Stimulated activated CD4-positive, alpha-beta T cell treated with anti-CD3 and anti-CD28 coated beads, Interleukin-1b, Interleukin-23, amount 100 ng/mL, for 48 hours (primary cell): ENCODE measurements around the gene THAP4.
"Not testable (repeated sequence)": the region's sequence is repeated elsewhere in the genome, so short reads cannot be mapped to it uniquely, and the experiment has no call there.

Experiments used
- DNase-seq: peaks from one replicate; pipeline ENCODE4 v3.0.0-alpha.2; 2020

THAP4 gene

GRCh38 chr2:241662731-241663130 lies 25.8 kb upstream of the THAP4 start:
- not testable (repeated sequence) for DNase-seq

GRCh38 chr2:241660593-241661213 lies 23.7 kb upstream of the THAP4 start:
- DNase-seq, result no peak

- DNase-seq, result peak; percentile 36
Observed at GRCh38 chr2:241659150-241659739, 22.3 kb upstream of the THAP4 start.

GRCh38 chr2:241658296-241658695 lies 21.3 kb upstream of the THAP4 start:
- no peak for DNase-seq

- no peak for DNase-seq
Observed at GRCh38 chr2:241657786-241658254, 20.9 kb upstream of the THAP4 start.

- DNase-seq, result no peak
Observed at GRCh38 chr2:241656190-241656741, 19.3 kb upstream of the THAP4 start.

GRCh38 chr2:241655516-241656189 lies 18.7 kb upstream of the THAP4 start:
- DNase-seq, result no peak

GRCh38 chr2:241654551-241654950 lies 17.6 kb upstream of the THAP4 start:
- DNase-seq, result no peak

GRCh38 chr2:241653210-241653750 lies 16.3 kb upstream of the THAP4 start:
- DNase-seq, result no peak

GRCh38 chr2:241652722-241653121 lies 15.8 kb upstream of the THAP4 start:
- no peak for DNase-seq

- no peak for DNase-seq
Observed at GRCh38 chr2:241652142-241652541, 15.2 kb upstream of the THAP4 start.

- DNase-seq, result no peak
Observed at GRCh38 chr2:241649927-241650326, 13.0 kb upstream of the THAP4 start.

GRCh38 chr2:241649404-241649803 lies 12.4 kb upstream of the THAP4 start:
- DNase-seq, result no peak

- no peak for DNase-seq
Observed at GRCh38 chr2:241648453-241648852, 11.5 kb upstream of the THAP4 start.

GRCh38 chr2:241645915-241646645 lies 9.1 kb upstream of the THAP4 start:
- DNase-seq, result no peak

- DNase-seq, result no peak
Observed at GRCh38 chr2:241645056-241645914, 8.3 kb upstream of the THAP4 start.

GRCh38 chr2:241641631-241642030 lies 4.7 kb upstream of the THAP4 start:
- no peak for DNase-seq

- DNase-seq, result no peak
Observed at GRCh38 chr2:241640165-241640795, 3.3 kb upstream of the THAP4 start.

- DNase-seq, result no peak
Observed at GRCh38 chr2:241639385-241639784, 2.4 kb upstream of the THAP4 start.

GRCh38 chr2:241638940-241639339 lies 2.0 kb upstream of the THAP4 start:
- no peak for DNase-seq
